GM18499 (cell line): Measurements from ENCODE around the gene MRFAP1.
"Not testable (repeated sequence)": the region's sequence is repeated elsewhere in the genome, so short reads cannot be mapped to it uniquely, and the experiment has no call there.

ENCODE experiments used
- ATAC-seq: cut with Tn5 transposase; IDR thresholded peaks from one replicate; pipeline ENCODE4 v1.9.1; 2021; ENCODE audit warnings: moderate number of reproducible peaks; ENCODE audit not compliant: insufficient read depth, unreplicated experiment

The MRFAP1 gene

DNA sequence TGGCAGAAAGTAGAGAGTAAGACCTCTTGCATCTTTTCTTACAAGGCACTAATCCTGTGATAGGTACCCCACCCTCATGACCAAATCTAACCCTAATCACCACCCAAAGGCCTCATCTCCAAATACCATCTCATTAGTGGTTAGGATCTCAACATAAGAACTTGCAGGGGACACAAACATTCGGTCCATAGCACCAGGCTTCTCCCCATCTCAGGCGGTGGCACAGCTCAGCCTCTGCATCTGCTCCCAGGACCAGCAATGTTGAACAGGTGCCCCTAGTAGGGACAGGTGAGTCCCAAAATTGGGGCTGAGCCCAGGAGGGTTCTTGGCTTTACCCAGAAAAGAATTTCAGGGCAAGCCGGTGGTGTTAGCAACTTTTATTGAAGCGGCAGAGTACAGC is 8.4 kb upstream of the MRFAP1 start:
- no peak for ATAC-seq

DNA sequence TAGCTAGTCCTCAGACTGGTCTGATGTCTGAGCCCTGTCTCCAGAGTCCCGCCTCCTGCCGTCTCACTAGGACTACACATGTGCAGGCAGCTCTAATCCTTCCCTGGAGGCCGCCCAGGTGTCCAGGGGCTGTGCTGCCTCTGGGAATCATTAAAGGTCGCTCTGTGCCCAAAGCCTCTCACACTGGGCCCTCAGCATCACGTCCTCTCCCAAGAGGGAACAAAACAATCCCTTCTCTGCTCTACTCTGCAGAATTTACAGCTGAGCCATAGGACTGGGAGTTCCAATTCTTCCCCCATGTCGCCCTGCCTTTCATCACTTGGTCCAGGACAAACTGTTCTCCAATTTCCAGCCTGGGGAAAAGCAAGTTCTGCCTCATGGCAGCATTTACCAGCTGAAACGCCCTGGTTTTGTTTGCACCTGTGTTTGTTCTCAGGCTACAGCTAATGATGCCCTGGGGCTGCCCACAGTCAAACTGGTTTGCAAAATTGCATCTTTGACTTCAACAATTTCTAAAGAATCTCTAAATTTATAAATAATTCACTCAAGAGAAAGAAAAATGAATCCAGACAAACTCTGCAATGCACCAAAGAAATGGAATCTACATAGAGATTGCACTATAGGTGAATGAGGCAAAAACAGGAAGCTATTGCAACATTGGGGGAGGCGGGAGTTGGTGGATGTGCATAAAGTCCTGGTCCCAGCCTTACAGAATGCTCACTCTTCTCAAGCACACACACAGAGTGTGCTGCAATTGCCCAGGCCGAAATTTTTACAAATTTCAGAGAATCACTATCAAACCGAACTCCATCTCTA is 7.2 kb upstream of the MRFAP1 start:
- no peak for ATAC-seq

DNA sequence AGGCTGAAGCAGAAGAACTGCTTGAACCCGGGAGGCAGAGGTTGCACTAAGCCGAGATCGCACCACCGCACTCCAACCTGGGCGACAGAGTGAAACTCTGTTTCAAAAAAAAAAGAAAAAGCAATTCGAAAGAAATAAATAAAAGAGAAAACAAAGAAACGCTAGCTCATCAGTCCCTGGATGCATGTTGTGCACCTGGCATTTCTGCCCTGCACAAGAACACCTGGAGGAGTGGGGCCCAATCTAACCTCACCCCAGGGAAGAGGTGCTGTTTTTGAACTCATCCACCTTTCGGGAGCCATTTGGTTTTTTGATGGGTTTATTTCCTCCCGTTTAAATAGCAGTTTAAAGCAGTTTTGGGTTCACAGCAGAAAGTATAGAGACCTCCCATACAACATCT is 5.7 kb upstream of the MRFAP1 start:
- ATAC-seq = no peak

DNA sequence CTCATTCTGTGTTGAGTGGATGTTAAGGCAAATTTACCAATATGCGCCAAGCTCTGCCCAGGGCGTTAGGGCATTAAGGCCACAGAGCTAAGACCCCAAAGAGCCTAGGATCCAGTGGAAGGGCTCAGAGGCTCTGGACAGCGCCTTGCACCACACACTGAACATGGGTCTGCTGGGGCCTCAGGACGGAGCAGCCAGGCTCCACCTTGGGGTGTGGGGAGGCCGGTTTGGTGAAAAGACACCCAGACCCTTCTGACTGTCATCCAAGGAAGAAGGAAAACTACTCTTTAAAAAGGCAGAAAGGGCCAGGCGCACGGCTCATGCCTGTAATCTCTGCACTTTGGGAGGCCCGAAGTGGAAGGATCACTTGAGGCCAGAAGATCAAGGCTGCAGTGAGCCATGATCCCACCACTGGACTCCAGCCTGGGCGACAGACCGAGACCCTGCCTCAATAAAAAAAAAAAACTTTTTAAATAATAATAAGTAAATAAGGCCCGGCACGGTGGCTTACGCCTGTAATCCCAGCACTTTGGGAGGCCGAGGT is 1.3 kb upstream of the MRFAP1 start:
- ATAC-seq = no peak

DNA sequence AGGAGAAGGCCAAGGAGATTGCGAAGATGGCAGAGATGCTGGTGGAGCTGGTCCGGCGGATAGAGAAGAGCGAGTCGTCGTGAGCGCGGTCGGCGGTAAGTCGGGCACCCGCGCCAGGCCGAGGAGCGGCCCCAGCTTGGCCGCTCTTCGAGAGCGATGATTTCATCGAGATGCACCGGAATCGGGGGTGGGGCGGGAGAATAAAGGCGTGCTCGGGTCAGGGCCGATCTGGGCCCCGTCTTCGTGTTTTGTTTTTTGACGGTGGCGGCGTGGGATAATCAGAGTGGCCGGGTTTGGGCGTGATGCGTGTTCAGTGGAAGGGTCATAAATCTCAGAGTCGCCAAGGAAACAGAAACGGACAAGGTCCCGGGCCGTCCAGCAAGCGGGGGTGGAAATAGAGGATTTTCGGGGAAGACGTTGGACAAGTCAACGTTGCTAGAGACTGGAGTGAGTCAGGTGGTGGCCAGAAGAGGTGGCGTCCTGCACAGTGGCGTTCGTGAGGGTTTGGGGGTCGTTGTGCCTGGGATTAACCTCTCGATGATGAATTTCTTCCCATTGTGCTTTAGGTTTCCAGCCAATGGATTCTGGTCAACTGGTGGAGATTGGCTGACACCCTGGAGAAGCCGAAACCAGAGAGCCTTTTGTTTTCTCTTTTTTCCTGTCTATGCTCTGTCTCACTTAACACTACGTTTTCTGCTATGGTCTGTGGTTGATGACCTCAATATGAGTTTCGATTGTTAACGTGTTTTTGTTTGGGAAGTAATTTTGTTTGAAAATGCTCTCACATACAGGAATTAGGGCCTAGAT is 882 bp downstream of the MRFAP1 start:
- ATAC-seq = no peak

DNA sequence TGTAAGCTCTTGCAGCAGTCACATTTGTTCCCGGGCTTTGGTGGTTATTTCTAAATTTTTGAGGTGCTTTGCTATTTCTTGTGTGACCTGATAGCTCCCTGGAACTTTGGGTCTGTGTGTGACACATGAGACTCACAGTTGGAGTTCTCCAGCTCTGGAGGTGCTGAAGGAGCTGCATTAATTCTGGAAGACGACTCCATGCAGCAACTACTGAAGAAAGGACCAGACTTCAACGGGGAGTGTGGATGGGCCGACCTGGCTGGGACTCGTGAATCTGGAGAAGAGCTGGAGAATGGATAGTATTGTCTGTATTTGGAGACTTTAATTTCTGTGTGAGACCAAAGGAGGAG is 1.5 kb downstream of the MRFAP1 start:
- ATAC-seq = no peak

DNA sequence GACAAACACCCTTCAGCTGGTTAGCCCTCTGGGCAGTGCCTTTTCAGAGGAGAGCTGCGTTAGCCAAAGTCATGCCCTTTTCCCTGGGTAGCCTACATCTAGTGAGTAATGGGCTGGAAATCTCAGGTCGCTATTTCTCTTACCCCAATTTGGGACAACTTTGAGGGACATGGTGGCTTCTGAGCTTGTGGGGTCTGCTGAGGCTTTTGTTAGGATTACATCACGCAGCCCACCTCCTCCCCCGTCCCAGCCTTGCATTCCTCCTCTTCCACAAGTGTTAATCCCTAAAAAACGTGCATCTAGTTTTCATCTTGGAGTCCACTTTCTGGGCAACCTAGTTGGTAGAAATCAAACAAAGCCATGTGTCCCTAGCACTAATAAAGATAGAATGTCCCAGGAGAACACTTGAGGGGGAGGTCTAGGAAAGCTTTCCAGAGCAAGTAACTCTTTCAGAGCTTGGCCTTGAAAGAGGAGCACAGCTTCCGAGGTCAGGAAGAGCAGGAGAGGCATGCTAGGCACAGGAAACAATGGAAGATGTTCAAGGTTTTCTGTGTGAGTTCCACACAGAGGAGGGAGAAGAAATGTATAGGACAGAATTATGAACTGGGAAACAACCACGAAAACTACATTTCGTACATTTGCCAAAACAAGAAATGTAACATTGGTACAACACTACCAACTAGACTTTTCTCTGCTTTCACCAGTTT is 2.8 kb downstream of the MRFAP1 start:
- ATAC-seq = no peak

DNA sequence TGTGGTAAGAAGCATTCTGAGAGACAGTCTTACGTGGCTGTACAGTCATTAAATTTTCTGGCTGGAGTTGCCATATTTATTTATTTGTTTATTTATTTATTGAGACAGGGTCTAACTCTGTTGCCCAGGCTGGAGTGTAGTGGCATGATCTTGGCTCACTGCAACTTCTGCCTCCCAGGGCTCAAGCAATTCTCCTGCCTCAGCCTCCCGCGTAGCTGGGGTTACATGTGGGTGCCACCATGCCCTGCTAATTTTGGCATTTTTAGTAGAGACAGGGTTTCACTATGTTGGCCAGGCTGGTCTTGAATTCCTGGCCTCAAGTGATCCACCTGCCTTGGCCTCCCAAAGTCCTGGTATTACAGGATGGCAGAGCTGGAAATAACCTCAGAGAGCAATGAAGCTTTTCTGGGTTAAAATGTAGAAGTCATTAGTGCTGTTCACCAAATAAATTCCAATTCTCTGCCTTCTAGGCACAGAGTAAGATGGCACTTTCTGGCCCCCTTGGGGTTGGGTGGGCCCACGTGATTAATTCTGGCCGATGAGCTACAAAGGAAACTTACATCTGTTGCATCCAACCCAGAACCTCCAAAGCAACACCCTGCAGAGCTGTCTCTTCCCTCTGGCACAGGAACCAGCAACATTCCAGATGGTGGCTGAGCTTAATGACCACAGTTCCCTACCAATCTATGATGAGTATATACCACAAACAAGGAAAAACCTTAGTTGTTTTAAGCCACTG is 4.5 kb downstream of the MRFAP1 start:
- no peak for ATAC-seq

DNA sequence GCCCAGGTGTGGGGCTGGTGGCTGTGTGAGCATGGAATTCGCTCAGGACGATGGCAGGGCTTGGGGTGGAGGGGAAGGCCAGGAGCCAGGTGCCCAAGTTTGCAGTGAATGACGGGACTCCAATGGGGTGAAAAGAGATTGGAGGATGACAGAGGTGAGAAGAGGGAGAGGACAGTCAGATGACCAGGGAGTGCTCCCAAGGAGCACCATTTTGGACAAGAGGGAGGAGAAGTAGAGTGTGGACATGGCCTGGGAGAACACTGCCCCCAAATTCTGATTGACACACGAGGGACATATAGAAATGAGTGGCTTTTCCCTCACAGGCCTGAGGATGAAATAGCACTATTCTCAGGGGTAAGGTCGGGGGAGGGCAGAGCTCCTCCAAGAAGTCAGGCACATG is 6.7 kb downstream of the MRFAP1 start:
- no peak for ATAC-seq

DNA sequence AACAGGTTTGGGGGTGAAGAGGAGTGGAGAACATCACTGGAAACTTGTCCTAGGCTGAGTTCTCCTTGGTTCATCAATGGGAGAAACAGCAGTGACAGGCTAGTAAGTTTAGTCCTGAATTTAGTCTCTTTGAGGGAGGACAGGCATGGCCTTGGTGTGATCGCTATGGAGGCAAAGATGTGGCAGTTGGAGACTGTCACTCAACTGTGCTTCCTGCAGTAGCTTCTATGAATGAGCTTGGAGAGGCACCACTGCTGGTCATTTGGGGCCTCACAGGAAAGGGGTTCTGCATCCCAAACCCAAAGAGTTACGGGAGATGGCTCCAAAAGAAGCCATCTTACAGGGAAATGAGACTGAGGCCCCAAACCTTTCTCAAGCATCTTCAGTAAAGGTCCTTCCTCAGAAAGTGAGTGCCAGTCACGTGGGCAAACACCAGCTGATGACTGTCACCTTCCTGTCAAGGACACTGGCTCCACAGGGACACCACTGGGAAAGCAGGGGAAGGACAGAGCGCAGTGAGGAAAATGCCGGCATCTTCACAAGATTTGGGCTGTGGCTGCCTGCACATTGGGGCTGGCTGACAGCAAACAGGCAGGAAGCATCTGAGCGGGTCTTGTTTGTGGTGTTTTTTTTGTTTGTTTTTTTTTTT is 7.2 kb downstream of the MRFAP1 start:
- ATAC-seq = no peak

DNA sequence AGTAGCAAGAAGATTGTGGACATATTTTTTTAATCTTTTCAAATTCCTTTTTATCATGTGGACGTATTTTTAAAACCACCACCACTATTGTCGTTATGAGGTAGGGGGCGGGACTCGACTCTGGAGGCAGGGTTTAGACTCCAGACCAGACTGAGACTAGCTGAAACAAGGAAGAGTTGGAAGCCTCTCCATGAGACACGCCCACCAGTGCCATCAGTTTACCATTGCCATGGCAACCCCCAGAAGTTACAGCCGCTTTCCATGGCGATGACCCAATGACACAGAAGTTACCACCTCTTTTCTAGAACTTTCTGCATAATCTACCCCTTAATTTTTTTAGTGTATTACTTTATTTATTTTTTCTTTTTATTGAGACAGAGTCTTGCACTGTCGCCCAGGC is 8.7 kb downstream of the MRFAP1 start:
- no peak for ATAC-seq

DNA sequence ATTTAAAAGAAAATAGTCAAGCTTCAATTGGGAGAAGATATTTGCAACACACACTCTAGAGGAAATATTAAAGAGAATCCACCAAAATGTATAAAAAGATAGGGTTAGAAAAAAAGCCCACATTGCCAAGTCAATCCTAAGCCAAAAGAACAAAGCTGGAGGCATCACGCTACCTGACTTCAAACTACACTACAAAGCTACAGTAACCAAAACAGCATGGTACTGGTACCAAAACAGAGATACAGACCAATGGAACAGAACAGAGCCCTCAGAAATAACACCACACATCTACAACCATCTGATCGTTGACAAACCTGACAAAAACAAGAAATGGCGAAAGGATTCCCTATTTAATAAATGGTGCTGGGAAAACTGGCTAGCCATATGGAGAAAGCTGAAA is 13.7 kb downstream of the MRFAP1 start:
- not testable (repeated sequence) for ATAC-seq

DNA sequence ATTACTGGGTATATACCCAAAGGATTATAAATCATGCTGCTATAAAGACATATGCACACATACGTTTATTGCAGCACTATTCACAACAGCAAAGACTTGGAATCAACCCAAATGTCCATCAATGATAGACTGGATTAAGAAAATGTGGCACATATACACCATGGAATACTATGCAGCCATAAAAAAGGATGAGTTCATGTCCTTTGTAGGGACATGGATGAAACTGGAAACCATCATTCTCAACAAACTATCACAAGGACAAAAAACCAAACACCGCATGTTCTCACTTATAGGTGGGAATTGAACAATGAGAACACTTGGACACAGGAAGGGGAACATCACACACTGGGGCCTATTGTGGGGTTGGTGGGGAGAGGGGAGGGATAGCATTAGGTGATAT is 14.8 kb downstream of the MRFAP1 start:
- not testable (repeated sequence) for ATAC-seq

DNA sequence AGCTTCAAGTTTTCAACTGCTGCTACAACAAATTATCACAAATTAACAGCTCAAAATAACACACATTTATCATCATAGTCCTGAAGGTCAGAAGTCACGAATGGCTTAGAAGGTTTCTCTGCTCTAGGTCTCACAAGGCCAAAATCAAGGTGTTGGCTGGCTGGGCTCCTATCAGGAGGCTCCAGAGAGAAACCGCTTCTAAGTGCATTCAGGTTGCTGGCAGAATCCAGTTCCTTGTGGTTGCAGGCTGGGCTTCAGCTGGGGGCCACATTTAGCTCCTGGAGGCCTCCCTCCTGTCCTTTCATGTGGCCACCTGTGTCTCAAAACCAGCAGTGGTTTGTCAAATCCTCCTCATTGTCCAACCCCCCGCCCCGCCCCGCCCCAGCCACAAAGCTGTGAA is 15.4 kb downstream of the MRFAP1 start:
- ATAC-seq = no peak

DNA sequence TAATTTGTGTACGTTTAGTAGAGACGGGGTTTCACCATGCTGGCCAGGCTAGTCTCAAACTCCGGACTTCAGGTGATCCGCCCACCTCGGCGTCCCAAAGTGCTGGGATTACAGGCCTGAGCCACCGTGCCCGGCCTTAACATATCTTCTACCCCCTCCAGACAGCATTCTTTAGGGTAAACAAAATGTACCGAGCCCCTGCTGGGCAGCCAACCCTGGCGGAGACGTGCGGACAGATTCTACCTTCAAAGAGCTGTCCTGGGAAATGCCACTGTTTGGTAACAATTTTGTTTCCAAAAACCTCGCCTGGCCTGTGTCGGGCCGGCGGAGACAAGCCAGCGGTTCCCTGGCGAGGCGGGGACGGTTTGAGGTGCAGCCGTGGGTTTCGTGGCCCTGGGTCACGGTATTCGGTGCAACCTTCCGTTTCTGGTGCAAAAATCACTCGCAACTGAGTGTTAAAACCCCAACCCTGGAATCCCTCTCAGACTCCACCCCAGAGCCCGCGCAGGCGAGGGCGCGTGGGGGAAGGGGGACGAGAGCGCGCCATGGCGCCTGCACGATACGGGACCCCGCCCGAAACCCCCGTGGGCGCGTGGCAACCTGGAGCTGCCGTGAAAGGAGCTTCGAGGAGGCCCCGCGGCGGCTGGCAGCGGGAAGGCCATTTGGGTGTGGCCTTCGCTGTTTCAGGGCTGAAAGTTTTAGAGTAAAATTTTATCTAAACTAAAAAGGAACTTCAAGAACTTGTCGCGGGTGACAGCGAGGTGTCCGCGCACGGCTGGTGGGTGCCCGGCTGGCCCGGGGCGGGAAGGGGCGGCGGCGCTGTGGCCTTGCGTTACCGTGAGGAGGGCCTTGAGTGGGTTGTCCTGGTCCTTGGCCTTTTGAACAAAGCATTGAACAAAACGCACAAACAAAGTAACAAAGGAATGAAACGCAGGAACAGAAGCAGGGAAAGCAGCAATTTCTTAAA is 17.0 kb downstream of the MRFAP1 start:
- ATAC-seq = no peak

DNA sequence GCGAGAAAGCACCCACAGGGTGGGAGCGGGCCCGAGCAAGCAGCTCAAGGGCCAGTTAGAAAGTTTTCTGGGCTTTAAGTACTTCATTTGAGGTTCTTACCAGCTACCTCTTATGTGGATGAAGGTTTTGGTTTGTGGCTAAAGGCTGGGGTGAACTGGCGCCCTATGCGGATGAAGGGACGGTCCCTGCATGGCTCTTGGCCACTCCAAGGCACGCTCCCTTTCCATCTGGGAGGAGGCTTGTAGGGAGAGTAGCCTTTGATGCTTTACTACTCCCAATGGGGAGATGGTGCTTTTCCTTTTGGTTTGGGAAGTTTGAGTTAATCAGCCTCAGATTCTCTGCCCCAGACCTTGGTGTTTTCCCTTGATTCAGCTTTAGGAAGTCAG is 17.7 kb downstream of the MRFAP1 start:
- no peak for ATAC-seq

DNA sequence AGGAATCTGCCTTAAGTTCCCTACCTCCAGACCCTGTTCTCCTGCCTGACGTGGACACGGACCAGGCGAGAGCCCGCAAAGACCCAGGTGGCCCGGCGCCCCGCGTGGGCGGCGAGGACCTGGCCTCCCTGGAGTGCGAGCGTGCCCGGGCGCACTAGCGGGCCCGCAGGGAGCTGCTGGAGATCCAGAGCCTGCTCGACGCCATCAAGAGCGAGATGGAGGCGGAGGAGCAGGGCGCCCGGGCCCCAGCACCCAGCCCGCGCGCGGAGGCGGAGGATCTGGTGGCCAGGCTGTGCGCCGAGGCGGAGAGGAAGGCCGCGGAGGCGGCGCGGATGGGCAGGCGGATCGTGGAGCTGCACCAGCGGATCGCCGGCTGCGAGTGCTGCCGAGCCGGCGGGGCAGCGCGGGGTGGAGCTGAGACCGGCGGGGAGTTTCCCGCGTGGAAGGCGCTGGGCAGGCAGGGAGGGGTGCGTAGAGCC is 18.2 kb downstream of the MRFAP1 start:
- ATAC-seq = no peak

DNA sequence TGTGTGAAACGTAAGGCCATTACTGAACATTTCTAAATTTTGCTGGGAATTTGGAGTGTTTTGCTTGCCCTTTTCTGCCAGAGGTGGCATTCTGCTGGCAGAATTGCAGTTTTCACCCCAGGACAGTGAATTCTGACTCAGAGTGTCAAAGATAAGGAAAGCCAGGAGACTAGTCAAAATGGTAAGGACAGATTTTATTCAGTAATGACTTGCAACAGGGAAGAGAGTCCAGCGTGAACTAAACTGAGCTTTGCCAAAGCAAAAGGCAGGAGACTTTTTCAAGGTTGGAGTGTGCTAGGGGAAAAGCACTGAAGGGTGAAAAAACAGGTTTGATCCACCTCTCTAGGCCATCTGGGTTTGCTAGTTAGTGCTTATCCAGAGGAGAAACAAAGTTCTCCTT is 19.4 kb downstream of the MRFAP1 start:
- ATAC-seq = no peak

DNA sequence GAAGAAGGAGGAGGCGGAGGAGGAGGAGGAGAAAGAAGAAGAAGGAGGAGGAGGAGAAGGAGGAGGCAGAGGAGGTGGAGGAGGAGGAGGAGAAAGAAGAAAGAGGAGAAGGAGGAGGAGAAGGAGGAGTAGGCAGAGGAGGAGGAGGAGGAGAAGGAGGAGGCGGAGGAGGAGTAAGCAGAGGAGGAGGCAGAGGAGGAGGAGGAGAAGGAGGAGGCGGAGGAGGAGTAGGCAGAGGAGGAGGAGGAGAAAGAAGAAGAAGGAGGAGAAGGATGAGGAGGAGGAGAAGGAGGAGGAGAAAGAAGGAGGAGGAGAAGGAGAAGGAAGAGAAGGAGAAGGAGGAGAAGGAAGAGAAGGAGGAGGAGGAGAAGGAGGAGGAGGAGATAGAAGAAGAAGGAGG is 19.9 kb downstream of the MRFAP1 start:
- no peak for ATAC-seq
